T-helper 2 cell (primary cell): ENCODE results near the gene RBBP8NL.

Experiments used
- DNase-seq, 5 experiments: peaks; one replicate each; pipeline versions ENCODE4 v3.0.0 to v3.0.0-alpha.2; 2012 to 2022

The RBBP8NL gene

DNA sequence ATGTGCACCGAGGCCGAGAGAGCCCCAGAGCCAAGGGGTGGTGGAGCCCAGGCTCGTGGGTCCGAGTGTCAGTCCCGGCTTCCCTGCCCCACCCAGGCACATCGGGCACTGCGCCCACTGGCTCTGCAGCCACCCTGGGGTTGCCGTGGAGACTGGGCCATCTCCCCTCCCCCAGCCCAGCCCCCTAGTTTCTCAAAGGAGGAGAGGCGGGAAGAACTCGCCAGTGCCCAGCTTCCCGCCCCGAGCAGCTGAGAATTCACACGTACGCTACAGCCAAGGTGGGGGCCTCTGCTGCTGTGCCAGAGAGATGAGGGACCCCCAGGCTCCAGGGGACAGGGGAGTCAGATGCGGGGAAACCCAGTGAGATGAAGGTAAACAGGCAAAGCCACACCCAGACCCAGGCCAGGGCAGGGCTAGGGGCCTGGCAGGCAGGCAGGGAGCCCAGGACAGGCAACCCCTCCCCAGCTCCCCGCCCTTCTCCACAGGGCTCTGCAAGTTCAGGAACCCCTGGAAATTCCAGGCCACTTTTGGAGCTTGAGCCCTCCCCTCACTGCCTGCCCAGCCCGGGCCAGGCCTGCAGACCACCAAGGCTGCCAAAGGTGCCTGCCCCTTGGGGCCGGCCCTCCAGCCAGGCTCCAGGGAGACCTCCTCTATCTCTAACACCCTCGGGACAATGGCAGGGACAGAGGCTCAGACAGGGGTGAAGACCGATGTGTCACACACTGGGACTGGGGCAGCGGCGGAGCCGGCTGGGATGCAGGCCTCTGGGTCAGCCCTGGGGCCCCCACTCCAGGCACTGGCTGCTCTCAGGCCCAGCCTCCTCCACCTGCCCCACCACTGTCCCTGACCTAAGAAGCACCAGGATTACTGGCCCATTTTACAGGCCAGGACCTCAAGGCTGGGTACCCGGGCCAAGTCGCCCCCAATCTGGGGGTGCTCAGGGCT lies 66.2 kb downstream of the RBBP8NL start:
- DNase-seq: no peak
